NB4 (cell line): ENCODE data around the gene PGLYRP4.

Experiments used
- DNase-seq: peaks from one replicate; pipeline ENCODE4 v3.0.0; 2010; ENCODE audit warnings: low read depth
- H3K4me3 ChIP-seq: one replicate; pipeline ENCODE4 v1.5.1; 2011; ENCODE audit warnings: mild to moderate bottlenecking, low read depth, low read length, moderate library complexity
- MYC ChIP-seq: IDR thresholded peaks from 2 replicates; pipeline ENCODE4 v1.6.1; 2011; ENCODE audit warnings: low read depth, low read length
- POLR2A ChIP-seq: IDR thresholded peaks from 2 replicates; pipeline ENCODE4 v1.6.1; 2011; ENCODE audit warnings: mild to moderate bottlenecking; ENCODE audit not compliant: insufficient read length; ENCODE audit errors: extremely low read depth
- TF ChIP-seq, protein P1 (sequence below): IDR thresholded peaks from 2 replicates; pipeline ENCODE4 v1.6.1; 2011; ENCODE audit warnings: low read depth, low read length
- TF ChIP-seq, protein P2 (sequence below): IDR thresholded peaks from one replicate; pipeline ENCODE4 v1.5.1; 2012; ENCODE audit warnings: low read depth, low read length

PGLYRP4 gene

DNA sequence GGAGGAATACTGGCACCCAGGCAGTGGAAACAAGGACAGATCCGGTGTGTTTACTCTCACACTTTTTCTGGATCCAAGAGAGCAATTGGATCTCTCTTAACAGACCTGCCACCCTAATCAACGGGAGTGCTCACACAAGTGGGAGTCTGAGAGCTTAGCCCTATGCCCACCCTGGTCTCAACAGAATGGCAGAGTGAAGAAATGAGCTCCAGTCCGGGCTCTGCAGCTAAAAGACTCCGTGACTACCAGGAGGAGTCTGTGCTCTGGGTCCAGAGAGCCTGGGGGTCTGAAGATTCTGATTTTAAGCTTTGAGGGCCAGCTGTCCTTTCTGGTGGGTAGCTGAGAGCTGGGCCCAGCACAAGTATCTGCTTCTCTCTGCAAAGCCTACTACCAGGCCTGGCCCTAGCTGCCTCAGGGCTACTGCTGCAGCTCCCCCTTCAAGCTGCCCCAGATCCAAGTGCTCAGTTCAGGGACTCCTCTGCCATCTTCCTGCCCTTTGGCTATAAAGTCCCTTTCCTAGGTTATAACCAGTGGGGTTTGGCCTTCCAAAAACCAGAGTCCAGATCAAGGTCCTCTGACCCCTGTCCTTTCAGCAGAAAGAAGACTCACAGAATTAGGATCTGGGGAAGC, 13.0 kb upstream of the PGLYRP4 start:
- TF ChIP-seq, protein P1, sequence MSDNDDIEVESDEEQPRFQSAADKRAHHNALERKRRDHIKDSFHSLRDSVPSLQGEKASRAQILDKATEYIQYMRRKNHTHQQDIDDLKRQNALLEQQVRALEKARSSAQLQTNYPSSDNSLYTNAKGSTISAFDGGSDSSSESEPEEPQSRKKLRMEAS = no peak
- no peak overlapping the region for H3K4me3 ChIP-seq
- no peak for DNase-seq

DNA sequence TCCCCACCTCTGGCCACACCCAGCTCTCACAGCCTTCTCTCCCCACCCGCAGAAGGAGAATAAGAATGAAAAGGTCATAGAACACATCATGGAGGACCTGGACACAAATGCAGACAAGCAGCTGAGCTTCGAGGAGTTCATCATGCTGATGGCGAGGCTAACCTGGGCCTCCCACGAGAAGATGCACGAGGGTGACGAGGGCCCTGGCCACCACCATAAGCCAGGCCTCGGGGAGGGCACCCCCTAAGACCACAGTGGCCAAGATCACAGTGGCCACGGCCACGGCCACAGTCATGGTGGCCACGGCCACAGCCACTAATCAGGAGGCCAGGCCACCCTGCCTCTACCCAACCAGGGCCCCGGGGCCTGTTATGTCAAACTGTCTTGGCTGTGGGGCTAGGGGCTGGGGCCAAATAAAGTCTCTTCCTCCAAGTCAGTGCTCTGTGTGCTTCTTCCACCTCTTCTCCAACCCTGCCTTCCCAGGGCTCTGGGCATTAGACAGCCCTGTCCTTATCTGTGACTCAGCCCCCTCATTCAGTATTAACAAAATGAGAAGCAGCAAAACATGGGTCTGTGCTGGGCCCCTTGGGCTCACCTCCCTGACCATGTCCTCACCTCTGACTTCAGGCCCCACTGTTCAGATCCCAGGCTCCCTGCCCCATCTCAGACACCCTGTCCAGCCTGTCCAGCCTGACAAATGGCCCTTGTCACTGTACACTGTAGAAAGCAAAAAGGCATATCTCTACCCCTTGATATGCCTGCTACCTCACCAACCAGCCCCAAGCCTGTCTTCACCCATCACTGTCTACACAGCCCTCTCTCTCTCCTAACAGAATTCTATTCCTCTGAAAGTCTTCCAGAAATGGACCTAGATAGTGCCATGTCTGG, 12.2 kb upstream of the PGLYRP4 start:
- TF ChIP-seq, protein P1 = no peak
- TF ChIP-seq, protein P2, sequence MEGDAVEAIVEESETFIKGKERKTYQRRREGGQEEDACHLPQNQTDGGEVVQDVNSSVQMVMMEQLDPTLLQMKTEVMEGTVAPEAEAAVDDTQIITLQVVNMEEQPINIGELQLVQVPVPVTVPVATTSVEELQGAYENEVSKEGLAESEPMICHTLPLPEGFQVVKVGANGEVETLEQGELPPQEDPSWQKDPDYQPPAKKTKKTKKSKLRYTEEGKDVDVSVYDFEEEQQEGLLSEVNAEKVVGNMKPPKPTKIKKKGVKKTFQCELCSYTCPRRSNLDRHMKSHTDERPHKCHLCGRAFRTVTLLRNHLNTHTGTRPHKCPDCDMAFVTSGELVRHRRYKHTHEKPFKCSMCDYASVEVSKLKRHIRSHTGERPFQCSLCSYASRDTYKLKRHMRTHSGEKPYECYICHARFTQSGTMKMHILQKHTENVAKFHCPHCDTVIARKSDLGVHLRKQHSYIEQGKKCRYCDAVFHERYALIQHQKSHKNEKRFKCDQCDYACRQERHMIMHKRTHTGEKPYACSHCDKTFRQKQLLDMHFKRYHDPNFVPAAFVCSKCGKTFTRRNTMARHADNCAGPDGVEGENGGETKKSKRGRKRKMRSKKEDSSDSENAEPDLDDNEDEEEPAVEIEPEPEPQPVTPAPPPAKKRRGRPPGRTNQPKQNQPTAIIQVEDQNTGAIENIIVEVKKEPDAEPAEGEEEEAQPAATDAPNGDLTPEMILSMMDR = no peak
- no peak for TF ChIP-seq POLR2A
- H3K4me3 ChIP-seq = no peak overlapping the region
- no peak for DNase-seq

DNA sequence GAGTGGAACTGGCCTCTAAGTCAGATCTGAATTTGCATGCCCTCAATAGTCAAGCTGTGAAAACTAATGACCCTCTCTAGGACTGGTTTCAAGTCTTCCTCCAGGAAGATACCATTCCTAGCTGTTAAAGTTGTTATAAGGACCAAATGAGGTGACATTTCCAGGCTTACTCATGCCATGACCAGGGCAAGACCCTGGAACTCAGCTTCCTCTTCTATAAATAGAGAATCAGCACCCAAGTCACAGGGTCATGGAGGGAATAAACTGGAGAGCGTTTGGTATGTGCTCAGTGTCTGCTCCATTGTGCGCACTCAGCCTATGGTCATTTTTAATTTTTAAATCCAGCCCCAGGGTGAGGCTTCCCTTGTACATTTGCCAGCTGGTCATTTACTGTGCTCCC, 11.5 kb upstream of the PGLYRP4 start:
- TF ChIP-seq POLR2A = no peak
- TF ChIP-seq, protein P2 = no peak
- no peak for TF ChIP-seq MYC
- TF ChIP-seq, protein P1 = no peak
- no peak for DNase-seq
- no peak overlapping the region for H3K4me3 ChIP-seq

DNA sequence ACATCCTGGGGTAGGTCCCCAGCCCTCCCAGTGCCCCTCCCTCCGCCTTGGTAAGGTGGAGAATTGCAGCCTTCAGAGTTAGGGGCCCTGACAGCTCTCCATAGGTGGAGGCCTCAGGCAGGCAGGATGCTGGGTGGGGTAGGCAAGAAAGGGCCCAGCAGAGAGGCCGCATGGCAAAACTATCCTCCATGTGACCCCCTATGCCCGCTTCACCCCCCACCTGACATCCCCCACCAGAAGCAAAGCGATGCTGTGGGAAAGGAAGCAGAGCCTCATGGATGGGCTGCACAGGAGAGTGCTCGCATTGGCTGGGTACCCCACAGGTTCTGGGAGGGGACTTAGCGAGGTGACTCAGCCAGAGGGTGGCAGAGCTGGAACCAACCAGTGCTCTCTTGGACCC, 10.6 kb upstream of the PGLYRP4 start:
- no peak for DNase-seq
- H3K4me3 ChIP-seq = no peak overlapping the region
- TF ChIP-seq, protein P1 = no peak
- no peak for TF ChIP-seq POLR2A
- no peak for TF ChIP-seq MYC
- TF ChIP-seq, protein P2 = no peak

DNA sequence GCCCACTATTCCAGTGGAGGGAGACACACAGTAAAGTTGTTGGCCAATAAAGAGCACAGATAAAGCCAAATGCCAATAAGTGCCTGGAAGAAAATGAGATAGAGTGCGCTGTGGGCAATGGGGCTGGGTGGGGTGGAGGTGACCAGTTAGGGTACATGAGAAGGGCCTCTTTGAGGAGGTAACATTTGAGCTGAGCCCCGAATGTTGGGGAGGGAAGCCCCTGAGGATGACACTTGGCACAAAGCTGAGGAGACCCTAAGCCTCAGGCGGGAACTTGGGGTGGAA, 10.0 kb upstream of the PGLYRP4 start:
- no peak overlapping the region for H3K4me3 ChIP-seq
- no peak for DNase-seq
- TF ChIP-seq, protein P1 = no peak
- TF ChIP-seq, protein P2 = no peak

DNA sequence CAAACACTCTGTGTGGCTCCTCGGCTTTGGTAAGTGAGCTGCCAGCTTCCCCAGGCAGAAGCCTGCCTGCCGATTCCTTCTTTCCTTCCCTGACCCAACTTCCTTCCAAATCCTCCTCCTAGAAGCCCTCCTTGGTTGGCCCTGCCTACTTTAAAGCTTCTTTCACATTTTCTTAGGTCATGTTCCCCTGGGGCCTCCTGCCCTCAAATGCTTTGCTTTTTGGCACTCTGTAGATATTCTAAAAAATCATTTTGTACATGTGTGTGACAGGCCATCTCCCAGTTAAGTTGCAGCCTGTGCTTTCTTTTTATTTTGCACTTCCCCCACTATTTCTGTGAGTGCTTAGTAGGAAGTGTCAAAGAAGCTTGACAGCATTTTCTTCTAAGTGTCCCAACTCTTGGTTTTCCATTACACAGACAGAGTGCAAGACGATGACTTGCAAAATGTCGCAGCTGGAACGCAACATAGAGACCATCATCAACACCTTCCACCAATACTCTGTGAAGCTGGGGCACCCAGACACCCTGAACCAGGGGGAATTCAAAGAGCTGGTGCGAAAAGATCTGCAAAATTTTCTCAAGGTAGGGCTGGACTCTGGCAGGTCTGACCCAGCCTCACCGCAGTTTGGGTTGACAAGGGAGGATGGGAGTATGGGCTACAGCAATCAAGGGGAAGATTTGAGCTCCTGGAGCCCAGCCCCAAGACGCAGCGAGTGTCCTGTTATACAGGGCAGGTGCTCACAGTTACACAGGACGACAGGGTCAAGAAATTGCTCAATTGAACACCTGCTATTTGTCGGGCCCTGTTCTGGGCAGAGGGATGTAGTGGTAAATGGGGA, 9.4 kb upstream of the PGLYRP4 start, which contains the start of gene S100A9:
S100A9 (plus strand) TSS at position 2 of the 838 bp plus-strand sequence; CDS start at position 432, 430 bp downstream.
- DNase-seq = peak; percentile 56
- TF ChIP-seq POLR2A = no peak
- TF ChIP-seq MYC = no peak
- TF ChIP-seq, protein P2 = no peak
- TF ChIP-seq, protein P1 = no peak
- no peak within 1 kb of the TSS for H3K4me3 ChIP-seq
